GM19395 (cell line): ENCODE data around the gene F5.
A peak's percentile ranks its signal among the peaks of the same experiment; 100 is the strongest.

ENCODE experiments used
- ATAC-seq: cut with Tn5 transposase; IDR thresholded peaks from one replicate; pipeline ENCODE4 v1.9.1; 2021; ENCODE audit warnings: mild to moderate bottlenecking, moderate library complexity; ENCODE audit not compliant: unreplicated experiment

Gene F5

GRCh38 chr1:169588785-169589485, 2.7 kb upstream of the F5 start:
- no peak for ATAC-seq

- no peak for ATAC-seq
Measured at GRCh38 chr1:169588112-169588511, 1.8 kb upstream of the F5 start.

GRCh38 chr1:169586067-169586394, 250 bp downstream of the F5 start:
- peak; percentile 41 for ATAC-seq

GRCh38 chr1:169585181-169585580, 1.1 kb downstream of the F5 start:
- ATAC-seq, result no peak

DNA sequence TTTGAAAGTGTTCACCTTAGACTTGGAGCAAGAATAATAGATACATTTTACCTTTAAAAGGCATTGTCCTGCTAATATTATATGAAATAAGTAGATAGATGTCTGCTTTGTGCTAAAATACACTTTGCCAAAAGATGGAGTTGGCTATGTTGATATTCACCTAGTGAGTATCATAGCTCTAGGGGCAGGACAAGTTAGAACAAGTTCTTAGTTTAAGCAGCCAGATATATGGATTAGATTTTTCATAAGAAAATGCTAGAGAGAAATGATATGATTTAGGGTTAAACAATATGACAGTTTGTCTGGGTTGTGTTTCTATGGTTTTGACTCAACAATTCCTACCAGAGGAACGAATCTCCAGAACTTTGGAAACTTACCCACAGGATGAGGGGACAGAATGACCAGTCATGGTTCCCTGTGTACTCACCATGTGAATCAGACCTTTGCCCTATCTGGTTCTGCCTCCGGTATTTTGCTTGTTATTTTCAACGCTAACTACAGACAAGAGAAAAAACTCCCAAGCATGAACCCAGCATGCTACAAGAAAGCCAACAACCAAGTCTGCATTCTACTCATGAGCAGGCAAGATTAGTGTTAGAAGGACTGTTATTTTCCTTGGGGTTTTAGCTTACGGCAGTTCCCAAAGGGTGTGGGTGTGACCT, 1.7 kb downstream of the F5 start:
- no peak for ATAC-seq

GRCh38 chr1:169577981-169578738, 8.1 kb downstream of the F5 start:
- no peak for ATAC-seq

- ATAC-seq, result no peak
Measured at GRCh38 chr1:169576935-169577331, 9.3 kb downstream of the F5 start.

GRCh38 chr1:169576241-169576934, 9.9 kb downstream of the F5 start:
- no peak for ATAC-seq

DNA sequence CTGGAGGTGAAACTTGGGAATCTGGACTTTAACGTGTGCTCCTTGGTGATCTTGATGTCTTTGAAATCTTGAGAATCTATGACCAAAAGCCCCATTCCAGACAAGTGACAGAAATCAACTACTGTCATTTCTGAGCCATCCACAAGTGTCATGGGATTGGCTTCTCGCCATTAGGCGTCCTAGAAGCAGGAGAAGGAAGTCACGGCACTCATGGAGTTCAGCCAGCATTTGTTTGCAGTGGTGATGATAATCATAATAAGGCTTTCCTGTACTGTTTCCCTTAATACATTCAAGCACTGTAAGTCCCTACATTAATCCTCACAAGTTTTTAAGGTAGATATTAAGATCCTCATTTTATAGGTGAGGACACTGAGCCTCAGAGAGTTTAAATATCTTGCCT, 11.9 kb downstream of the F5 start:
- no peak for ATAC-seq

- ATAC-seq, result no peak
Measured at GRCh38 chr1:169572187-169572586, 14.1 kb downstream of the F5 start.

DNA sequence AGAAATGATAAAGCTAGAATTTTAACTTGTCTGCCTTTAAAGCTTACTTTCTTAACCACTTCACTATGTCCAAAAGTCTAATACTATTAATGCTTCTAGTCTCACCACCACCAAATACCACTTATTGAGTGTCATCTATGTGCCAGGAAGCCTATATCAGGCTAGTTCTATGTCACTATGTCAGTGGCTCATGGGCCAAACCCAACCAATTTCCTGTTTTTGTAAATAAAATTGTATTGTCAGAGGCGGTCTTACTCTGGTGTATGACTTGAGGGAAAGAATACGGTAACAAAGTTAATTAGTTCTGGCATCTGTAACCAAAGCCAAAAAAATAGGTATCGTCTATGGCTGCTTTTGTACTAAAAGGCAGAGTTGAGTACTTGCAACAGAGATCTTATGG, 14.8 kb downstream of the F5 start:
- ATAC-seq, result no peak

- ATAC-seq, result no peak
Measured at GRCh38 chr1:169570172-169570574, 16.1 kb downstream of the F5 start.

DNA sequence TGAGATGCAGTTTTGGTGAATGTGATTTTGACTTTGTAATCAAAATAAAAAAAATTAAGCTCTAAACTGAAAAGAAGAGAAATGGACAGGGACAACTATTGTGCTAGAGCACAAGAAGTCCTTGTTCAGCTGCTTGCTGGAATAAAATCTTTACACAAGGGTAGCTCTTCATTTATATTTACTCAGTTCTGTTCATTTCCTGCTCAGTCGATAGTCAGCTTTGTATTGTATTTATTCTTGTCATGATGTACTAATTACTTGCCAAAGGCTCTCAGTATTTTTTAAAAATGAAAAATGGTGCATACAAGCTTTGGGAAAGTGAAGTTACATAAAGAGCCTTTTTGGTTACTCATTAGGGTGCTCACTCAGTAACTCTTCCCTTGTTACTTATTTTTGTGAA, 17.8 kb downstream of the F5 start:
- no peak for ATAC-seq

- no peak for ATAC-seq
Measured at GRCh38 chr1:169565335-169566271, 20.7 kb downstream of the F5 start.

- ATAC-seq, result no peak
Measured at GRCh38 chr1:169563650-169564049, 22.6 kb downstream of the F5 start.

DNA sequence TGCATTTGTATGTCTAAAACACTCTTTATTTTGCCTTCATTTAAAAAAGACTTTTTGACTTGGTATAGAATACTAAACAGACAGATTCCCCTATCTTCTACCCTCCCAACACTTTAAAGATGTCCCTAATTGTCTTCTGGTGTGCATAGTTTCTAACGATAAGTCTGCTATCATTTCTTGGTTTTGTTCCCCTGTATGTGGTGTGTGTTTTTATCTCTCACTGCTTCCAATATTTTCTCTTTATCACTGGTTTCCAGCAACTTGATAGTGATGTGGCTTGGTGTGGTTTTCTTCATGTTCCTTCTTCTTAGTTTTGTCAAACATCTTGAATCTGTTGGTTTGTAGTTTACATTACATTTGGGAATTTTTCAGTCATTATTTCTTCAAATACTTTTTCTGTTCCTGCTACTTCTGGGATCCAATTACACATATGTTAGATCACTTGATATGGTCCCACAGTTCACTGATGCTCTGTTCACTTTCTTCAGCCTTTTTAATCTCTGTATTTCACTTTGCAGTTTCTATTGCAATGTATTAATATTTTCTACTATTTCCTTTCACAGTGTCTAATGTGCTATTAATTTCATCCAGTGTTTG, 23.2 kb downstream of the F5 start:
- ATAC-seq, result no peak

GRCh38 chr1:169561692-169562091, 24.6 kb downstream of the F5 start:
- no peak for ATAC-seq

DNA sequence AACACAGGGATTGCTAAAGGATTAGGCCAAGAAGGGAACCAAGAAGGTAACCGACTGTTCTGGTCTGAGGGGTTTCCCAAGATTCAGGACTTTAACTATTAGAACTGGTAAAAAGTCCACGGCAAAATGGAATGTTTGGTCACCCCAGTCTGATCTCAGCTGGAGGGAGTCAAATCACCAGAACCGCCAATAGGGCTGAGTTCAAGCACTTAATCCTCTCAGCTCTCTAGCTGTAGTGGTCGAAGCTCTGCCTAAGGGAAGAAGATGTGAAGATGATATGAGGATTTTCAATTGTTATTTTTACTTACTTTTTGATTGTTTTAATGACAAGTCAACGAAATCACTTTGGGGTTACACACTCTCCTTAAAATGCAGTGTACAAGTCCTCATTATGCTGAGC, 29.1 kb downstream of the F5 start:
- ATAC-seq, result no peak

GRCh38 chr1:169550294-169550693, 36.0 kb downstream of the F5 start:
- ATAC-seq, result peak; percentile 61

- no peak for ATAC-seq
Measured at GRCh38 chr1:169548282-169548681, 38.0 kb downstream of the F5 start.
